GOT3 (cell line): ENCODE results near the gene ZNF18.

ENCODE experiments used
- DNase-seq: peaks from one replicate; lab custom pipeline; 2025; ENCODE audit warnings: mixed read lengths; lab: John Stamatoyannopoulos, UW

Gene ZNF18

DNA sequence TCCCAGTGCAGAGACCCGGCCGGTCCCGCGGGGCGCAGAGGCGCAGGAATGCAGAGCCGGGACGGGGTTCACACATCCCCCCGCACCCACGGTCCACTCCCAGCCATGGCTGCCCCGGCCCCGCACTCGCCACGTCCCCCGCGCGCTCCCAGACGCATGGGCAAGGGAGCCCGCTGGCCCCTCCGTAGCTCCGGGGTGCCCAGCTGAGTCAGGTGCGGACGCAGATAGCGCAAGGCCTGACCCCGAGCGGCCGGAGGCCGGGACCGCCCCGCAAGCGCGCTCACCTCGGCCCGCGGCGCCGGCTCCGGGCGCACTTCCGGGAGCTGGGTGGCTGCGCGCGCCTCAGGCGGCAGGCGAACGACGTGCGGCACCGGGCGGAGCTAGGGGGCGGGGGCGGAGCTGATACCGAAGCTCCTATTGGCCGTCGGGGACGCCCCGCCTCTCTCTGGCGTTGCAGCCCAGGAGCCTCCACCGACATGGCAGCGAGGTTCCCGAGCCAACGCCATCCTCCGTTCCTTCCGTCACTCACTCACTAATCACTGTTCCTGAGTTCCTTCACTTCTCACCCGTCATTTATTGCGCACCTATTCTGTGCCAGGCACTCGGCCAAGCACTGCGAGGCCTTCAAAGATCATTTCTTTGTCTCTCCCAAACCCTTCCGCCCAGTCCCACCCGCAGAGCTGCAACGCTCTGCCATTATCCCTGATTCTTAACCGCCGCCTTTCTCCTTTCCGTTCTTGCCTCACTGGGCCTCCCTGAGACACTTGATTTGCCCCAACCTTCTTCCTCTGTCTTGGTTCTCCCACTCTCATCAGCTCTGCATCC is at the start of gene ZNF18:
ZNF18 (minus strand) TSS at position 329 of the 825 bp plus-strand sequence. CDS start 4,646 bp downstream, outside the sequence.
- peak; percentile 85 for DNase-seq

- DNase-seq = no peak
Observed at GRCh38 chr17:12046786-12047185, 49.5 kb upstream of the ZNF18 start.

DNA sequence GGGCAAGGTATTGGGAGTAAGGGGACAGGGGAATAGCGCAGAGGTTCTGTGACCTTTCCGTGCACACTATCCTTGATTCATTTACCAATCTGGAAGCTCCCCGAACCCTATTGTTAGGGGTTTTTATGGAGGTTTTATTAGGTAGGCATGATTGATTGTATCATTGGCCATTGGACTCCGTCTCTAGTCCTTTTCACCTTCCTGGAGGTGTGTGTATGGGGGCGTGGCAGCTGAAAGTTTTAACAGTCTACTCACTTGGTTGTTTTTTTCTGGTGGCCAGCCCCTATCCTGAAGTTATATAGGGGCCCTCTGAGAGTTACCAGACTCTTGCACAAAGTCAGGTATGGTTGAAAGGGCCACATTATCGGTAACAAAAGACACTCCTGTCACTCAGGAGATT is 46.4 kb upstream of the ZNF18 start:
- DNase-seq = no peak

DNA sequence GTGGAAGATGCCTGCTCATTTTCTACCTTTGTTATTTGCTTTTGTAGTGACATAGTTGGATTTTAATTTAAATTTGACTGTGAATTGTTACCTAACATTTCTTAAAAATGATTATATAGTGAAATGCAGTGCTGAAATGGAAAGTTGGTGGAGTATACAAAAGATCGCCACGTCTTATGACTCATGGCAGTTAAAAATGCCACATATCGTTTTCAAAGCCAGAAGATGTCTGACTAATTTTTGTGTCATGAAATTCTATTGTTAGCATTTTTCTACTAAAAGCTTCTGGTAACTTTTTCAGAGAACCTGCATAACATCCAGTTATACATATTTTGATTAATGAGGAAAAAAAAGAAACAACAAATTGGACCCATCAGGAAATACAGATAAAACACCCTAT is 44.0 kb upstream of the ZNF18 start:
- no peak for DNase-seq

- no peak for DNase-seq
Observed at GRCh38 chr17:12040478-12040877, 43.2 kb upstream of the ZNF18 start.

DNA sequence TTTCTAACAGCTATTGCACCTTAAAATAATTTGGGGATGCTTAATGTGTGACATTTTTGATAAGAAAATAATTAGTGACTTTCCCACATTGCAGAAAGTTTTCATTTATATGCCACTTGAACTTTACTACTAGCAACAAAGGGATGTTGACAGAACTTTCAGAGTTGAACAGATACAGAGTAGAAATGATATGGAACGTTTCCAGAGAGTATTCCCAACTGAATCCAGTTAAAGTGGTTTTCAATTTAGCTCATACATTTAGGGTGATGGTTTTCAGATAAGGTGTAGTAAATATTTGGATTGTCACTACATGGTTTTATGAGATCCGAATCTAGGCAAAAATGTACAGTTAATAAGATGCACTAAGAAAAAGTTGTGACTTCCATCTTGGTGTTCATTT is 40.7 kb upstream of the ZNF18 start:
- DNase-seq = no peak

DNA sequence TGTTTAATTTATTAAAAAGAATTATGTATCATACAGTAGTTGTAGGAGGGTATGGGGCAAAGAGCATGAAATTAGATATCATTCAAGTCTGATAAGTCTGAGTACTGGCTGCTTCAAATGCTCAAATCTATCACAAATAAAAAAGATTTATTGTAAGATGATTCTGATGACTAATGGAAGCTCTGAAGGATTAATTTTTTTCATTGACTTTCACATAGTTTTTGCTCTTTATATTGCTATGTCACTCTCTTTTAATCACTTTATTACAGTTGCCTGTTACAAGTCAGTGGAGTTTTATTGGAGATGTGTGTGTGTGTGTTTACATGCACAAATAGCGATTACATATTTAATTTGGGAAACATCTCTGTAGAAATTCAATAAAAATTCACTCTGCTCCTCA is 38.4 kb upstream of the ZNF18 start:
- DNase-seq = no peak

DNA sequence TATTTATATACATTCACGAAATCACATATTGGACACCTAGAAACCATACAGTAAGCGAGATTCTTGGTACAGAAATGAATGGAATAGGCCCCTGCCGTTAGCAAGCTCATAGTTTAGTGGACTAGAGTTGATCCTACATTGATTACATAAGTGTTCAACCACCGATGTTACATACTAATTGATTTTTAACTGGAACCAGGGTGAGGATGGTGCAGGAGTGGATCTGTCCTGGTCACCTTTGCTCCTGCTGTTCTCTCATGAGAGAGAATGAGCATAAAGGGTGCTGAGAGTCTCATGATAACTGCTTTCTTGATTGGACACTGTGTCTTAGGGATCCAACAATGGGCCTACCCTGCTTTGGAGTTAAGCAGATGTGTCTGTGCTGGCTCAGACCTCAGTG is 37.3 kb upstream of the ZNF18 start:
- no peak for DNase-seq

DNA sequence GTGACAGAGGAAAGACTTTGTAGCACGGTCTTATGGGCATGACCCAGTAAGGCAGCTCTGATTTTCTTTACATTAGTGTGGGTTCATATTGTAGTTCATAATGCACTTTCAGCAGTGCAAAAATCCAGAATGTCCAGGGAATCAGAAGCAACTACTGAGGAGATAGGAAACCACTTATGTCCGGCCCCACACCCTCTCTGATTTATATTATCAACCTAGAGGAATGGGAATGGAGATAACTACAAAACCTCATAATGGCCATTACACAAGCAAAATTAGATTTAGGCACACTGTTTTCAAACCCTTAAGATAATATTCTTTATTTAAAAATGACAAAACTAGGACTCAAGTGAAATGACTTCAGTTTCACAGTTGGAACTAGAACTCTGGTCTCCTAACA is 31.3 kb upstream of the ZNF18 start:
- no peak for DNase-seq

- DNase-seq = no peak
Observed at GRCh38 chr17:12027658-12028057, 30.4 kb upstream of the ZNF18 start.

GRCh38 chr17:12024327-12024726 is 27.1 kb upstream of the ZNF18 start:
- no peak for DNase-seq

DNA sequence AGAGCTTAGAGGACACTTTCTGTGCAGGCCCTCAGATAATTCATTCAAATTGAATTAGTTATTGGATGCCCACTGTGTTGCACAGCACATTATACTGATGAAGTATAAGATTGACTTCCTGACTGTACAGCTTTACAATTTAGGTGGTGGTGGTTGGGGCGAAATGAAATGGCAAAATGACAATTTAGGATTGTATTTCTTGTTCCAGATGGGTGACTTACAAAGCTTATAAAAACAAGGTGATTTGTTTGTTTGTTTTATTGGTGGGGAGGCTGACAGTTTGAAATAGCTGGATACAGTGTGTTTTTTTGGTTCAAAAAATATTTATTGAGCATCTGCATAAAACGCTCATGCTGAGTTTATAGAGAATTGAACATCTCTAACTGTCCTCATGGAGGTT is 25.0 kb upstream of the ZNF18 start:
- DNase-seq = no peak

DNA sequence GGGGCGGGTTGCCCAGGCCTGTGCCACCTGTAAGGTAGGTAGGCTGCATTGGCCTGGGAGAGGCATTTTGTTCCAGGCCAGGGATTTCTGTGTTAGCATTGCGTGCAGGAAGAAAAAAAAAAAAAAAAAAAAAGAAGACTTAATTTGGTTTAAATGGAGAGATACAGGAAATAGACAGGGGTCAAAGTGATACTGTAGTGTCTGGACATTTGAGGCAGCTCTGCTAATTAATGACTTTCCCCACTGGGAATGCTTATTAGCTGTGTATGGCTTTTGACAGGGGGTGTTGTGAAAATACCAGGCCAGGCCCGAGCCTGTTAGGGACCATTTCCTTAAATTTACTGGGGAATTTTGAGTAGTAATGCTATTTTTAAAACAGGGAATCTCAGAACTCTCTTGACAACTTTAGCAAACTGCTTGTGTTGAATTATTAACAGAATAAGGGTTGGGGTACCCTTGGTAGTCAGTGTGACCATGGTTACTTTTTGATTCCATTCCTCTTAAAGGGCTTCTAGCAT is 24.4 kb upstream of the ZNF18 start:
- no peak for DNase-seq

- peak; percentile 67 for DNase-seq
Observed at GRCh38 chr17:12020642-12021622, 23.7 kb upstream of the ZNF18 start, which contains the start of gene MAP2K4. MAP2K4 (plus strand) TSS chr17:12020877; CDS start chr17:12020887, 10 bp downstream.

DNA sequence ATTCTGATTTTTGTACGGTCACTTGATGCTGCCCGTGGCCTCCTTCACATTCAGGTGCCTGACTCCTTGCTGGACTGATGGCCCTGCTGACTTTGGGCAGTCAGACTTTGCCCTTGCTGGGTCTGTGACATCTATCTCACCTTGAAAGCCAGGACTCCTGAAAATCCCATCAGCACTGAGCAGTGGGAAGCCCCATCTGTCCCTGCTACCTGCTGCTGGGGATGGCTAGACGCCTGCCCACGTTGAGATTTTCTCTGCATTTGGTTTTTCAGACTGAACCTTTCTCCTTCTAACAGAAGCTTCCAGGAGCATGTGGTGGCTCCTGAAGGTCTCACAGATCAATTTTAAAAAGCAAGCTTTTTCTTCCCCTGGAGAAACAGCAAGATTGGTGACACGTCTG is 10.2 kb upstream of the ZNF18 start:
- no peak for DNase-seq

DNA sequence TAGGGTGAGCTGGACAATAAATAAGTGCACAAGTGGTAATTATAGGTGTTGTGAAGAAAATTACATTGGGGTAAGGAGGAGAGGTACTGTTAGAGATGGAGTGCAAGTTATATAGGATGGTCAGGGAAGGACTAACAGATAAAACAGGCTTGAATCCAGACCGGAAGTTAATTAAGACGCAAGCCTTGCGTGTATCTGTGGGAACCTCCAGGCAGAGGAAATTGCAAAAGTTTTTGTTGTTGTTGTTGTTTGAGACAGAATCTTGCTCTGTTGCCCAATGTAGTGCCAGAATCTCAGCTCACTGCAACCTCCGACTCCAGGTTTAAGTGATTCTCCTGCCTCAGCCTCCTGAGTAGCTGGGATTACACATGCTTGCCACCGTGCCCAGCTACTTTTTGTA is 2.4 kb upstream of the ZNF18 start:
- no peak for DNase-seq

- DNase-seq = no peak
Observed at GRCh38 chr17:11997972-11998233, 628 bp upstream of the ZNF18 start.

DNA sequence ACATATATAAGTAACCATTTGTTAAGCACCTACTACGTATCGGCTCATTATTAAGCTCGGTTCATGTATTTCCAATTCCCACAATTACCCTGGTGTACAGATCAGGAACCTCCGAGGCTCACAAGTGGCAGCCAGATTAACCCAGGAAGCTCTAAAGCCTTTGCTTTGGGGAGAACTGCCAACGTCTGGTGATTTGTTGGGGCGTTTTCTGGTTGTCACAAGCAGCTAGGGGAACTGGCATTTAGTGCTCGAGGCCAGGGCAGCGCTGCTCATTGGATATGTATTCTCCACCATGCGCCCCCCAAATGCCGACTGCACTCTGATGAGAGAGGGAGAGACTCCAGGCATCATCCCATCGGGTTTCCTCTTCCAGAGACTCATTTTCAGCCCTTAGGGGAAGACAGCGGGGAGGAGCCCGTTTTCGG is 541 bp downstream of the ZNF18 start:
- no peak for DNase-seq

DNA sequence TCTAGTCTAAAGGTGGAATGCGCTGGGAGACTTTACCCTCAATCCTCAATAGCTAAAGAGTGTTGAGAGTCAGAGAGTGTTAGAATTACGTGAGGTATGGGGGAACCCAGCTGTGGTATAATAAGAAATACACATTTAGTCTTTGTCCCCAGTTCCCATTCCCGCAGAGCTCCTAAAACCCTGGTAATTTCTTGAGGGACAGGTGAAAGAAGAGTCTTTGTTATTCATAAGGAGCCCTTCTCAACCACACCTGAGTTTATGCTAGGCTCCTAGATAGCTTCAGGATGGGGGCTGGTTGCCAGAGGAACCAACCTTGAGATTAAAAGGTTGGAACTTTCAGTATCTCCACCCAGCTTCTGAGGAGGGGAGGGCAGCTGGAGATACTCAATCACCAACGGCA is 5.8 kb downstream of the ZNF18 start:
- DNase-seq = no peak

GRCh38 chr17:11990363-11990983 is 6.8 kb downstream of the ZNF18 start:
- DNase-seq = no peak

- DNase-seq = no peak
Observed at GRCh38 chr17:11986942-11987329, 10.3 kb downstream of the ZNF18 start.

DNA sequence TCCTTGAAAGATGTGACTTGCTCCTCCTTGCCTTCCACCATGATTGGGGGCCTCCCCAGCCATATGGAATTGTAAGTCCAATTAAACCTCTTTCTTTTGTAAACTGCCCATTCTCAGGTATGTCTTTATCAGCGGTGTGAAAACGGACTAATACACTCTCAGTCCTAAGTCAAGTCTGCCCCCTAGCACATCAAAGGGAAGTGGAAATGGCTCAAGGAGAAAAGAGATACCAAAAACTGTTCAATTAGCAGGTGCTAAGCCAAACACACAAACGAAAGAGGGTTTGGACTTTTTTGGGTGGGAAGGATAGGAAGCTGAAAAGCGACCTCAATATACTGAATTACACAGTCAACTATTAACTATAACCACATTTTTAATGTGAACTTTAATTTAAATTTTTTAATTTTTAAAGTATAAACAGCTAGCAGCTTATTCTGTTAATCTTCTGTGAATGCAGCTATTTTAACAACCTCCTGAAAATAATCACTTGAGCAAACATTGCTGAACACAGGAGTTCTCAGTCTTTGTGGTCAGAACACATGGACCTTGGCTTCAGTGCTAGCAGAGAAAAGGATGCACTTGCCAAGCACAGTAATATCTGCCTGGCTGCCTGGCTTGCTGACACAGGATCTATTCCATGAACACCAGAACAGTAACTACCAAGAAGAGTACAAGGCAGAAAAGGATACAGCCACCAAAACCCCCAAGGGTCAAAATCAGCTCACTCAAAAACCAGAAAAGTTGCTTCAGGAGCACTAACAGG is 10.9 kb downstream of the ZNF18 start:
- no peak for DNase-seq
